Measurements from ENCODE around the gene ALK.

GRCh38 chr2:29872870-29873269, 48.5 kb downstream of the ALK start:
- TF ChIP-seq JUND (IDR thresholded peaks at IDR 0.05) (no peak), EZH2phosphoT487 (IDR thresholded peaks at IDR 0.05; ENCODE audit: borderline replicate concordance, low read depth) (no peak), CTCF (IDR thresholded peaks at IDR 0.05) (no peak), SMC3 (IDR thresholded peaks at IDR 0.05; ENCODE audit: low read depth, low read length) (no peak), MXI1 (IDR thresholded peaks at IDR 0.05; ENCODE audit: low read depth, low read length) (no peak), RAD21 (IDR thresholded peaks at IDR 0.05; ENCODE audit: low read length) (no peak), YY1 (IDR thresholded peaks at IDR 0.05; ENCODE audit: low read depth) (no peak), REST (IDR thresholded peaks at IDR 0.05; ENCODE audit: low read depth, low read length) (no peak), EP300 (IDR thresholded peaks at IDR 0.05; ENCODE audit: borderline replicate concordance in 1 of 2, low read depth in 1 of 2, low read length in 1 of 2) (no peak)
